GM18526 (cell line): ENCODE data around the gene PLCH1.

Experiments used
- POLR2A ChIP-seq: IDR thresholded peaks from 3 replicates; pipeline ENCODE4 v1.6.1; 2011; ENCODE audit not compliant: insufficient read length; ENCODE audit errors: extremely low read depth

The PLCH1 gene

DNA sequence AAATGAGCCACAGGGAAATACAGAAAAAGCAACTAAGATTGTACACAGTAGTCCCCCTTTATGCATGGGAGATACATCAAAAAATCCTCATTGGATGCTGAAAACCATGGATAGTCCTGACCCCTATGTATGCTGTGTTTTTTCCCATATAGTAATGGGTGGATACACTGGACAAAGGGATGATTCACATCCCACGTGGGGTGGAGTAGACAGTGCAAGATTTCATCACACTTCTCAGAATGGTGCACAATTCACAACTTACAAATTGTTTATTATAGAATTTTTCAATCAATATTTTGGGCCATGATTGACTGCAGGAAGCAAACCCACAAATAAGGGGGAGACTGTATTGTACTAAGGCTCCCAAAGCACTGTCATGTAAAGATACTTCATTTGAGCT, 227.0 kb downstream of the PLCH1 start:
- no peak for TF ChIP-seq POLR2A

GRCh38 chr3:155516439-155516838, 228.4 kb downstream of the PLCH1 start:
- no peak for TF ChIP-seq POLR2A

- no peak for TF ChIP-seq POLR2A
Observed at GRCh38 chr3:155512867-155513261, 232.0 kb downstream of the PLCH1 start.

GRCh38 chr3:155512175-155512866, 232.6 kb downstream of the PLCH1 start:
- no peak for TF ChIP-seq POLR2A

GRCh38 chr3:155504682-155505081, 240.2 kb downstream of the PLCH1 start:
- no peak for TF ChIP-seq POLR2A

DNA sequence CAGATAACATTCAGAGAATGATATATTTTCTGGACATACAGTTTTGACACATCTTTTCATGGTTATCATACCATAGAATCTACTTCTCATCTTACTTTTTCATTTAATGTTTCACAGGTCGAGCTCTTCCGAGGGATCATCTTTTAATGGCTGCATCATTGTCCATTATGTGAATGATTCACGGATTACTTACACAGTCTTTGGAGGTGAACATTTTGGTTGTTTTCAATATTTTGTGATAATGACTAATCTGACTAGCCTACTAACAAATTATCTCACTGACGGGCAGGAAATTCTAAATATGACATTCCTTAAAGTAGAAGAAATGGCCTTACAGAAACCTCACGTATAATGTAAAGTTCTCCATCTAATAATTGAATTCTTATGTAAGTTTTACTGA, 242.2 kb downstream of the PLCH1 start:
- no peak for TF ChIP-seq POLR2A

DNA sequence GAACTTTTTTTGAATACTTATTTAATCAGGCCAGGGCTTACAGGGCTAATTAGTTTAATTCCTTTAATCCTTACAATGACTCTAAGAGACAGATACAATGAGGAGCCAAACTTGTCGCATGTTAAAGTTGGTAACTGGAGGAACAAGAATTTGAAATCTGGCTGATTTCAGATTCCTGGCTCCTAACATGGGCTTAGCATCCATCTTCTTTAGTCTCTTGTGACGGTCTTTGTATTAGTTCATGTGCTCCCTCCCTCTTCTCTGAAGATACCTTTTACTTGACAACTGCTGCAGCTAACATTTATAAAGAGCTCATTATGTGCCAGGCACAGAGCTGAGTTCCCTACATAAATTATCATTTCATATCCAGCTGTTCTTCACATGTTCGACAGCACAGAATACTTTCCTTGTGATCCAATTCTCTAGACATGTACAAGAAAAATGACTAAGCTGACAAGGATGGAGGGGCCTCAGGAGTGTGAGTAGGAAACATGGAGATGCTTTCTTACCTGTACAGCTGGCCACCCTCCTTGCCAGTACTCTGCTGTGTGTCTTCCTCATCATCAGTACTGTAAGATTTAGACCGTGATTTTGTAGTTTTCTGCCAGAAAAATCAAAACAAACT, 244.6 kb downstream of the PLCH1 start:
- TF ChIP-seq POLR2A: no peak

DNA sequence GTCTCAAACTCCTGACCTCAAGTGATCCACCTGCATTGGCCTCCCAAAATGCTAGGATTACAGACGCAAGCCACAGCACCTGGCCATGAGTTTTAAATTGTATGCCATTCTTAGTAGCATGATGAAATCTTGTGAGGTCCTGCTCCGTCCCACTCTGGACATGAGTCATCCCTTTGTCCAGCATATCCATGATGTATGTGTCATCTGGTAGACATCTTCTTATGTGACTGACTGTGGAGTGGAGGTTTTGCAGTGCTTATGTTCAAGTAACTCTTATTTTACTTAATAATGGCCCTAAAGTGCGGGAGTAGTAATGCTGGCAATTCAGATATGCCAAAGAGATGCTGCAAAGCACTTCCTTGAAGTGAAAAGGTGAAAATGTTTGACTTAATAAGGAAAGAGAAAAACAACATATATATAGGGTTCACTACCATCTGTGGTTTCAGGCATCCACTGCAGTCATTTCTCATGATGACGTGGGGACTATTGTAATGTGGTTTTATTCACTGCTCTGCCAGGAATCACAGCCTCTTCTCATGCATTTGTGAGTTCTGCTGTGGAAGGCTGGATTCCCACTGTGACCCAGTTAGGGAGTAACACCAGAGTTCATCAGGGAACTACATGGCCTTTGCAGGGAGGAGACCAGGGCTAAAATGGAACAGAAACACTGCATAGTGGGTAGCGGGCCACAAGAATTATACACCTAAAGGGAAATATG, 246.8 kb downstream of the PLCH1 start:
- no peak for TF ChIP-seq POLR2A

GRCh38 chr3:155496206-155496605, 248.7 kb downstream of the PLCH1 start:
- no peak for TF ChIP-seq POLR2A

DNA sequence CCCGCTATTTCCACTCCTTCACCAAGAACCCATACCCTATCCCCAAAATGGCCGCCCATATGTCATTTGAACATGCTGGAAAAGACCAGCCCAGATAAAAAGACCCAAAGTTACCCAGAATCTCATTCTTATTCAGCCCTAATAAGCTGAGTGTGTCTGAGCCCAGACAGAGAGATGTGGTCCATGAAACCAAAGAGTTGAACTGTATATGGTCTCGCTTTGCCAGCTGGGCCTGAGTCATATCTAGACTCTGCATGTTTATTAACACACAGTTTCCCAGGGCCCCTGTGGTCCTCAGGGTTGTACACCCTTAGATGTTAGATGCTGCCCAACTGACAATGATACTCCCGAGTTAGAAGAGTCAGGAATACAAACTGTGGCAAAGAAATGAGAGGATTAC, 249.5 kb downstream of the PLCH1 start:
- TF ChIP-seq POLR2A: no peak

DNA sequence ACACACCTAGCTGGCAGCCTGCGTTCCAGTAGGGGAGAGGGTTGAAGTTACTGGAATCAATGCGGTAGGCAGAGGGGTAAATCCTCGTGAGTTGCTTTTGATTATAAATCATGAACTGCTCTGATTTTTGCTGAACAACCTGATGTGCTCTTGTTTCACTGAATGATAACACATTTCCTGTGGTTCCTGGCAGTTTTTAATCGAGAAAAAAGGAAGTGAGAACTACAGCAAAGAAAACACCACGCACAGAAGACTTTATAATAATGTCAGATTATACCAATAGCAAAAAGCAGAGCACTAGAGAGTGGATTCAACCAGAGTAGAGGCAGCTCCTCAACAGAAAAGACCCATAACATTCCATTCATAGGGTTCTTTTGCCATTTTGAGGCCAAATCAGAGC, 250.5 kb downstream of the PLCH1 start:
- TF ChIP-seq POLR2A: no peak

DNA sequence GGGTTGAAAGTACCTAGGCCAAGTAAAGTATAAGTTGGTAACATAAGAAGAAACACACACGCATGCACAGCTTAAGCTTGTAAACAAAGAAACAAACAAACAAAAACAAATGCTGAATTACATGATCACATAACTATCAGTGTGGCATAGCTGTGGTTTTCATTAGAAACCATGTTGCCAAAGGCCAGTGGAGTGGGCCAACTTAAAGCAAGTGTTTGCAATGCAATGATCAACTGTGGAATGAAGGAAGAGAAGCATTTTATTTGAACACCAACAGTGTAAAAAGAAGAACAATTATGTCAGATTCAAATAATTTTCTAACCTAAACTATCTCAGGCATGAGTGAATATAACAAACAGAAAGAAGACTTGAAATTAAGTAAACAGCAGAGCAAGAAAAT, 252.0 kb downstream of the PLCH1 start:
- no peak for TF ChIP-seq POLR2A

DNA sequence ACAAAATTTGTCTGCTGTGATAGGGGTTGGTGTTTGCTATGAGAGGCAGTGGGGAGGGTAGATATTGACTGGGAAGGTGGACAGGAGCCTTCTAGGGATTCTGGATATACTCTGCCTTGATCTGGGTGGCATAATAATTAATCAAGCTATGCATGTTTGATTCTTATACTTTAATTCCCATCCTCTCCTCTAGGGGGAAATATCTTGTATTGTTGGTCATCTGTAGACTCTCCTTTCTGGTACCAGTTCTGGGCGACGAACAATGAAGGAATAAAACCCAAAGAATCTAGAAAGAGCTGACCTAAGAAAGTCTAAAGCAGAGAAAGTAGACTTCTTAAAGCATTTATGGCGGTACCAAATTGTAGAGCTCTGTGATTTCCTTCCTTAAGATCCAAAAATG, 253.2 kb downstream of the PLCH1 start:
- TF ChIP-seq POLR2A: no peak

DNA sequence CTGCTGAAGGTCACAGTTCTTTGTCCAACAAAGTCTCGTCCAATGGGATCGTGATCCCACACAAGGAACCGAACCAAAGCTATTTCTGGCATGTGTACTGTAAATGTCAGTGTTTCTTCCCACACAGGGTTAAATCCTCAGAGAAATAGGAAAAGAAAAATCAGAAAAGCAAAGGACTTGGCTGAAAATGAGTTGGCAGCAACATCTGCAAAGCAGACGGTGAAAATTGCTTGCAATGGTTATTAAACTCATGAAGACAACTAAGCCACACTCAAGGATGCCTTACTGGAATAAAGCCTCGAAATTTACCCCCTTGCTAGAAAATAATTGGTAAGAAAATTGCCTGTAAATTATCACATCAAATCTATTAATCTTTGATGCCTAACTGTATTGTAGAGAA, 256.2 kb downstream of the PLCH1 start:
- TF ChIP-seq POLR2A: no peak

DNA sequence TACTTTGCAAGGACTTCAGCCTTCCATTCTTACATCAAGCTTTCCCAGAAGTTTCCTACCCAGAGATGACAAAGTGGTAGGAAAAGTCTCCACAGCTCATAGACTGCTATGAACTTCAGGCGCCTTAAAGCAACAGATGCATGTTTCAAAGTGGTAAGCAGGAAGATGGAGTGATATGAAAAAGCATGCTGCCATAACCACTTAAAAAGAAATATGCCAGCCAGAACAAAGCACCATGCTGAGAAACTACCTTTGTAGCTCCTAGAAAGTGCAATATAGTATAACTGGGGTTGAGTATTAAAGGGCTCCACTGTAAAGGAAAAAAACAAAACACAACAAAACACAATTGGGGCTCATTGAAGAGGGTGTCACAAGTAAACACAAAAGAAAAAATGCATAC, 259.0 kb downstream of the PLCH1 start:
- no peak for TF ChIP-seq POLR2A

DNA sequence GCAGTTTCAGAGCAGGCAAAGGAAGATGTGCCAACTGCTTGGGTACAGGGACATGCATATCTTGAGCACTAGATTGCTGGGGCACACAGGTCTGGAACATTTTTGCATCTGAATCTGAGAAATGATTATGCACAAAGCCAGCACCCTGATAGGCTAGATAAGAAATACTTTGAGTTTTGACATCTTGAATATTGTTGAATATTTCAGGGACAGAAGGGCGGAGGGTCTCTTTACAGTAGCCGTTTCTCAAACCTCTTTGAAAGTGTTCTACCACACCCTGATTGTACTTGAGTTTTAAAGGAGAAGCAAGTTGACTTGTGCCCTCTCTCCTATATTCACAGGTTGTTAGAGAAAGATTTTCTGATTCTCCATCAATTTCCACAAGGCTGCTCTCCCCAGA, 263.3 kb downstream of the PLCH1 start:
- TF ChIP-seq POLR2A: no peak
